Raji (cell line): ENCODE data around the gene LCAT.
A peak's percentile ranks its signal among the peaks of the same experiment; 100 is the strongest.

Source experiments
- POLR2A ChIP-seq: IDR thresholded peaks from 2 replicates; pipeline ENCODE4 v1.6.1; 2011; ENCODE audit warnings: low read depth, low read length, control low read depth; ENCODE audit not compliant: insufficient read depth

Gene LCAT

DNA sequence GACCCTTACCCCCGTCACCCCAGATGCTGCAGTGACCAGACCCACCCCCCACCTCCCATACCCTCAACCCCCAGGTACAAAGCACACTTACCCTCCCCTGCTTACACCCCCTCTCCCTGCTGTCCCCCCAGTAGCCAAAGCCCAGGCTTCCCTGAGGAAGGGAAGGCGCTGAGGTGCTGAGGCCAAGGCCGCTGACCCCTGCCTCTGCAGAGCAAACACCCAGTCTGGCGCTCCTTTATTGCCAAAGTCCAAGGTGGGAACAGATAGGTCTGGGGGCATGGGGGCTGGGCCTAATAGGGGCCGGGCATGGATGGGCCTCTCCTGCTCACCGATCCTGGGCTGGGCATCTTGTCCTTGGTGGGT is 683 bp downstream of the LCAT start:
- TF ChIP-seq POLR2A, result no peak

DNA sequence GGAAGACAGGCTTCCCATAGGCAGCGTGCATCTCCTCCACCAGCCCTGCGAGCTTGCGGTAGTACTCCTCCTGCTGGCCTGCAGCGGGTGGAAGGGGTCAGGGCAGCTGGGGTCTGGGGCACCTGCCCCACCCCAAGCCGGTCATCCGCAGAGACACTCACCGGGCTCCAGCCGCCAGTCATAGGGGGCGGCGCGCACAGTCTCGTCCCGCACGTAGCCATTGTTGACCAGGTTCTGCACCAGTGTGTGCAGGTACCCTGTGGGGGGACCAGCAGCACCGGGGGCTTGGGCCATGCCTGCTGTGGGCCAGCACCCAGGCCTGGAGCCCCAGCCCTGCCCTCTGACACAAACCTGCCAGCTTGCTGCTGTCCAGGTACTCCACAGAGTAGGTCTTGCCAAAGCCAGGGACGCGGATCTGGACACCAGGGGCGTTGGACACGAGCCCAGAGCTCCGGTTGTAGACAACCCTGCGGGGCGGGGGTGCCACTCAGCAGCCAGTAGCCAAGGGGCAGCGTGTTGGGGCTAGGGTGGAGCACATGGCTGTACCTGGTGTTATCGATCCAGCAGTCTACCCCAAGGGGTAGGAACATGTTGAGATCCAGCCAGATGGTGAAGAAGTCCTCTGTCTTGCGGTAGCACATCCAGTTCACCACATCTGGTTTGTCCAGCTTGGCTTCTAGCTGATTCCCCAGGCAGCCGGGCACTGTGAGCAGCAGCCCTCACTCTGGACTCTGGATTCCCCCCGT is 1.2 kb downstream of the LCAT start:
- no peak; the same call in none of the 2 replicates for TF ChIP-seq POLR2A

DNA sequence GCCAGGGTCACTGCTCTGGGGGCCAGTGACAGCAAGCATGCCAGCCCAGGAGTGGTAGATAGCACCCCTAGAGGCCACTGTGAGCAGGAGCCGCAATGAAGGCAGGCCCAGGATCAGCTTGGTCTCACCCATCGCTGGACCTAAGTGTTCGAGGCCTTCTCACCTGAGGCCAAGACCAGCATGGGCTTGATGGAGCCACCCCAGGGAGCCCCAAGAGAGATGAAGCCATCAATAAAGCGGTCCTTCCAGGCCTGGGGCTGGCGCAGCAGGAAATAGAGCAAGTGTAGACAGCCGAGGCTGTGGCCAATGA is 1.8 kb downstream of the LCAT start:
- TF ChIP-seq POLR2A, result no peak; the same call in none of the 2 replicates

DNA sequence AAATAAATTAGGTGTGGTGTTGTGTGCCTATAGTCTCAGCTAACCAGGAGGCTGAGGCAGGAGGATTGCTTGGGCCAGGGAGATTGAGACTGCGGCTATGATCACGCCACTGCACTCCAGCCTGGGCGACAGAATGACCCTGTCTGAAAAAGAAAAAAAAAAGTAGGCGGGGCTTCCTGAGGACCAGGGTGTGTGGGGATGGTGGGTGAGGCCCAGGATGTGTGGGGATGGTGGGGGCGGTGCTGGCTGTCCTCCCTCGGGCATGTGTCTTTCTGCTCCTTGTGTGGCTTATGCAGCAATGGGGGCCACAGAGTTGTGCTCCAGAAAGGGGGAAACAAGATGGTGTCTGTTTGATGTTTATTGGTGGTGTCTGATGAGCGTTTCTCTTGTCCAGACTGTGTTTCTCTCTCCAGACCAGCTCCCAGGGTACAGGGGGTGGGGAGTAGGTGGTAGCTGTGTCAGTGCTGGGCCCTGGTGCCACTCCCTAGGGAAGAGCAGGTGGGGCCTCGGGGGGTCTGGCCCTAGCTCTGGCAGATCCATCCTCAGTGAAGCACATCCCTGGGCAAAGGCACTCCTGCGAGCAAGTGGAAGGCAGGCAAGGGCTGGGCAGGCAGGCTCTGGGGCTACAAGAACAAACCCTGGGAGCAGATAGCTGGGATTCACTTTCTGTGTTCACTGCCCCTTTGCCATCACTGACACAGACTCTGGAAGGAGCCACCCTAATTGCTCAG is 2.3 kb downstream of the LCAT start:
- TF ChIP-seq POLR2A, result peak; percentile 2; the same call in 1 of the 2 replicates

DNA sequence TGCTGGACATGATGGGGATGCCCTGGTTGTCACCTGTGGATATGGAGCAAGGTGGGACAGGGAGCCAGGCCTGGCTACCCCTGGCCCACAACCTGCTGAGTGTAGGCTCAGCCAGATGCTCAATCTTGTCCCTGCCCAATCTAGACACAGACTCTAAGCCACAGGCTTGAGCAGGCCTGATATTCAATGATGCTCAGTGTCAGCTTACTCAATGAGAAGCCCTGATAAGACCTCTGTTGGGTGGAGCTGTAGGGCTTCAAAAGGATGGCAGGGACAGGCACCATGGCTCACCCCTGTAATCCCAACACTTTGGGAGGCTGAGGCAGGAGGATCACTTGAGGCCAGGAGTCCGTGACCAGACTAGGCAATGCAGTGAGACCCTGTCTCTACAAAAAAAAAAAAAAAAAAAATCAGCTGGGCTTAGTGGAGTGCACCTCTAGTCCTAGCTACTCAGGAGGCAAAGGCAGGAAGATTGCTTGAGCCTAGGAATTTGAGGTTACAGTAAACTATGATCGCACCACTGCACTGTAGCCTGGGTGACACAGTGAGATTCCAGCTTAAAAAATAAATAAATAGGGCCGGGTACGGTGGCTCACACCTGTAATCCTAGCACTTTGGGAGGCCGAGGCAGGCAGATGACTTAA is 3.4 kb downstream of the LCAT start:
- TF ChIP-seq POLR2A, result no peak

DNA sequence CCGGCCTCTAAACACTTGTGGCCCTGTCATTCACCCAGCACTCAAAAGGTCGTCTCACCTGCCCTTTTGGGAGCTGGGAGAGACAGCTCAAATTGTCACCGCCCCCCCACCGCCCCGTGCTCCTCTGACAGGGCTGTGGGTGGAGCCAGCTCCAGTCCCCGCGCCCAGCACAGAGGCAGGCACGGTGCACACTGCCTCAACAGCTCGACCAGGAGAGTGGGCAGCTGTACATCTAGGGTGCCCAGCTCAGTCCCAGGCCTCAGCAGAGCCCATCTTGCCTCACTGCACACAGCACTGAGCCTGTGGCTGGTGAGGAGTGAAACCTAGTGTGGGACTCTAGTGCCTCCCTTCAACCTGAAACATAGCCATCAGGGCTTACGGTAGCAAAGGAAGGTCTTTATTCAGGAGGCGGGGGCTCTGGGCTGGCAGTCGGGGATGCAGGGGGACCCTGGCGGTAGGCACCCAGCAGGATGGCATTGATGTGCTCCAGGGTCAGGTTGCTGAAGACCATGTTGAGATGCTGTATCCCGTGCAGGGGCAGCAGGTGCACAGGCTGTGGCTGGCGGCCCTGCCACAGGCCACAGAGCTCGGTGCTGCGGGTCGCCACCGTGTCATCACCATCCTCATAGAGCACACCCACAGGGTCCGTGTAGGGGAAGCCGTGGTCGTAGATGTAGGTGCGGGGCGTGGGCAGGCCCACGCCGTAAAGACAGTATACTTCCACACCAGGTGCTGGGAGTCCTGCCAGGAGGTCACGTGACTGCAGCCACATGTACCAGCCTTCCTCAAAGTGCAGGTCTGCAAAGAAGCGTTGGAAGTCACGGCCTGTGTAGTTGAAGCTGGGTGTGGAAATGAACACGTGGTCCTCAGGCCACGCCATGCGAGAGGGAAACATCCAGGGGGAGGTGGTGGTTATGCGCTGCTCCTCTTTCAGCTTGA is 4.1 kb downstream of the LCAT start:
- 0 out of 2 replicates have a peak, but pooled peaks have one; percentile 5 for TF ChIP-seq POLR2A

DNA sequence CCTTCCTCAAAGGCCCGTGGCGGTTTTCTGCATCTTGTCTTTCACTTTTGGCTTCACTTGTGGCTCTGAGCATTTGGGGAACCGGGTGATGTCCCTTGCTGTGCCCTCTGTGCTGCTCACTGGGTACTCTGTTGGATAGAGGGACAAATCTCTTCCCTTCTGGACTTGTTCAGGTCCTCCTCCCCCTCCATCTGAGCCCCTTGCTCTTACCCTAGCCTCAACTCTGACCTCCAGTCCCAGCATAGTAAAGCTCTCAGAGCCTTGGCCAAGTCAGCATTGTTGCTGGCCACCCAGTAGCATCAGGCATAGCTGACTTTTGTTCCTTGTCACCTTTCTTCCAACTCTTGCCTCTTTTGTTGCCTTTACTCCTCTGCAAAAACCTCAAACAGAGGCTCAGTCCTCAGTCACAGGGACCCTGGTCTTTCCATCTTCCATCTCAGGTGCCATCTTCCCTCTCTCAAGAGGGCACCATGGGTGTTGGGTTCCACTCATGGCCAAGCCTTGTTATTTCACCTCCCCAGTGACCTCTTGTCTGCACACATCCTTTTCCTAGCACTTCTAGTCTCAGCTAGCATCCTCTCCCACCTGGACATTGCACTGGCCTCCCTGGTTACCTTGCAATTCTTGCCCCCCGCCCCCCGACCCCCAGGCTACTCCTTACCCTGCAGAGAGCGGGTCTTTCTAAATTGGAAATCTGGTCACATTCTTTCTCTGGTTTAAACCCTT is 6.9 kb downstream of the LCAT start:
- peak; percentile 15; the same call in 1 of the 2 replicates for TF ChIP-seq POLR2A

DNA sequence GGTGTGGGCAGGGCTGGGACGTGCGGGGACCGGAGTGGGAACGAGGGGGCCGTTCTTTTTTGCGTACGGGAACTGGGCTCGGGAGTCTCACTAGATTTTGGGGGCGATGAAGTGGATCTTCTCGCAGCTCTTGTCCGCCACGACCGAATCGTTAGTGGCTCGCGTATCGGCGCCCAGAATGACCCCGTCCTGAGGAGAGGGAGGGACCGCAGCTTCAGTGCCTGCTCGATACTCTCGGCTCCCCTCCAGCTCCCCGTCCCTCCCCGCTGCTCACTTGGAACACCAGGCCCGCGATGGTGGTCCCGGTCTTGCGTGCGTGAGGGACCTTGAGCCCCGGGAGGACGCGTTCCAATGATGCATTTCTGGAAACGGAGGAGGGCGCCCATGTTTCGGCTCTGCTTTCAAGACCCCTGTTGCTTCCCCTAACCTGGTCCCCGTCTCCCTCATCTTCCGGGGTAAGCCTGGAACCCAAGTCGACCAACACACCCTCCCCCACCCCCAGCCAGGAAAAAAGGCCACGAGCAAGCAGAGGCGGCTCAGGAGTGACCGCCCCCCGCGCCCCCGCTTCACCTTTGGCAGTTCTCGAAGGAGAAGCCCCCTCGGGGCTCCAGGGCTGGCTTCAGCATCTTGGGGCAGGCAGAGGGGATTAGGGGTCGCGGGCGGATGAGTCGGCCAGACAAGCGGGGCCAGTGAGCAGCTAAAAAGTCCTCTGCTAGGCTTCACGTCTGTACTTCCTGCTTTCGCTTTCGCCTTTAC is 7.6 kb downstream of the LCAT start, which contains the start of gene PSMB10:
Gene PSMB10, minus strand, starts transcription at position 727 of the 756 bp plus-strand sequence. Its CDS starts 101 bp downstream, at position 626.
- peak; percentile 71 for TF ChIP-seq POLR2A

DNA sequence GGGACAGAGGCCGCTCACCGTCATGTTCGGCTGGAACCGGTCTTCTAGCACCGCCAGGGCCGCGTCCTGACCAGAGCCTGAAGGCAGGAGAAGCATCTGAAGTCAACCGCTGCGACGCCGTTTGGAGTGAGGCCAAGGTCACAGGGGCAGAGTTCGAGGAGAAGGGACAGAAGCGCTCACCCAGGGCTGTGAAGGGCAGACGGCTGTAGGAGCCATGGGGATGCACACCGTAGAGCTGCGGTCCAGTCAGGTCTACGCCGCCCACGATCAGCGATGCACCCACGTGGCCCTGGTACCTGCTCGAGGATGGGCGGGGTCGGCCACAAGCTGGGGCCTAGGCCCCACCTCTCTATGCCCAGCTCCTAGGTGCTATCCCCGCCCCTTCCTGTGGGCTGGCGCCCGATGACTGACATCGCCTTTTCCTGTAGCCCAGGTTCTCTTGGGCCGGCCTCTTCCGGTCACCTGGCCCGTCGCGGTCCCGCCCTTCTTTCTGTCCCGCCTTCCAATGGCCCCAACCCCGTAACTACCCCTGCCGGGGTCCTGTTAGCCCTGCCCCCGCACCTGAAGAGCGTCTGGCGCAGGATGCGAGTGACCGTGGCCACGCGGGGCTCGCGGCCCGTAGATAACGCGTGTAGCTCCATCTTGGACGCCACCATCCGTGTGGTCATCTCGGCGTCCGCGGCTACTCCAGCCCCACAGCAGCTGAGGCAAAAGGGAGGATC is 8.4 kb downstream of the LCAT start:
- peak; percentile 92 for TF ChIP-seq POLR2A

DNA sequence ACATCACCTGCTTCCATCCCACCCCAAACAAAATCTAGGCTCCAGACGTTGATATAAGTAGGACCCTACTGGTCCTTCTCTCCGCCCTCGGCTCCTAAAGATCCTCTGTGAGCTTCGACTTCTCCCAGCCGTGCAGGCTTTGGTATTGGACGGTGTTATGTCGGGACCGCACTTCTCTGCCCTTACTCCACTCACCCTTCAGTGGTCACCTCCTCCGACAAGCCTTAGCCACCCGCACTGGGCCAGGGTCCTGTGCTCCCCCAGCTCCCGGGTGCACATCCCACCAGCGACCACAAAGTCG is 8.9 kb downstream of the LCAT start:
- no peak for TF ChIP-seq POLR2A

DNA sequence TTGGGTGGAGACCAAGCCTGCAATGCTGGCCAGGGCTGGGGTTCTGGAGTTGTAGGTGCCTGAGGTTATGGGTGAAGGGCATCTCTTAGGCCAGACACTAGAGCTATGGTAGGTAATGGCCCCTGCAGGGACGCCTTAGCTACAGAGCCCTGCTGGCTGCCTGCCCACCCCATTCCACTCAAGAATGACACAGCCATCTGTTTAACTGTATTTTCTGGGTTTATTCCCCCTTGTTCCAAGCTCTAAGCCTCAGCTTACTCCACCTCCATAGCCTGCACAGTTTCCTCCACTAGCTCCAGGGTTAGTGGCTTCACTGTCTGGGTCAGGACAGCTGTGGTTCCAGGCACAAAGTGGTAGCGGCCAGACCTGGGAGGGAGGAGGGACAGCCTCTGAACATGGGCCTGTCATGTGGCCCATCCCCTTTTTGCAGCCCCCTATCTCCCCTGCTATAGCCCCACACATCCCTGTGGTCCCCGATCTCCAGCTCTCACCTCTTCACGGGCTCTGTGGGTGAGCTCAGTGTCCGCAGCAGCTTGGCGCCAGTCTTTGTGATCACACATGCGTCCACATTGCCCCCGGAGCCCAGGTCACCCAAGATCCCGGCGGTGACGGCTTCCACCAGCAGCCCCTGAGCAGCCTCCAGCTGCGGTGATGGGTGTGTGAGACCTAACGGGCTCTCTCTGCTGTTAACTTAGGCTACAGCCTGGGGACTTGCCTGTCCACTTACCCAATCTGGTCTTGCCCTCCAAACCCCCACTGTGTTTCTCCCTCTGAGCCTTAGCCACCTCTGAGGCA is 9.4 kb downstream of the LCAT start:
- no peak for TF ChIP-seq POLR2A

DNA sequence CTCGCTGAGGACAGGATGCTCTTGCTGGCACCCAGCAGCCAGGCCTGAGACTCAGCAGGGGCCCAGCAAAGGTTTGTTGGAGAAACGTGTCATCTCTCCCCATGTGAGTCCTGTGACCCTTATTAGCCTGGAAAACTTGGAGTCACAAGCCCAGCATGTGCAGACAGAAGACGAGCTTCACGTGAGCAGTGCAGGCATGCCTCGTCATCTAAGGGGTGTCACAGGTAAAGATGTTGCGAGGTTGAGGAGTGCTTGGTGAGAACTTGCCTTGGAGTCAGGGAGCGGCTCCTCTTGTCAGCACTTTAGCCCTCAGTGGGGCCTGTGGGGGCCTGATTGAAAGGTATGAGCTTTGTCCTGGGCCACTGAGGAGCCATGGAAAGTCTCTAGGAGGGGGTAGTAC is 10.1 kb downstream of the LCAT start:
- TF ChIP-seq POLR2A, result no peak

DNA sequence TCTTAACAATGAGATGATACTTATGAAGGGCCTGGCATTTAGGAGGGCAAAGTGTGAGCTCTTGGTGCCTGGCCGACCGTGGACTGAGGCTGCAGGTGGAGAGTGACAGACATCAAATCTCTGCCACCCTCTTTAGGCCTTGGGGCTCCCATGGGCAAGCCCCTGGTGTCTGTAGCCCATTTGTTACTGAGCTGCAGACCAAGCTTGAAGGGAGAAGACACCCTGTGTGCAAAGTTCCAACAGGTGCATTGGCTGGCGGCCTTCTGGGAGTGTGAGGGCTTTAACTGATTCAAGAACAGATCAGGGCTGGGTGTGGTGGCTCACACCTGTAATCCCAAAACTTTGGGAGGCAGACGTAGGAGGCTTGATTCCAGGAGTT is 11.5 kb downstream of the LCAT start:
- TF ChIP-seq POLR2A, result no peak
